OCI-M2 (cell line): ENCODE results near the gene PHAX.
"Not testable (repeated sequence)": the region's sequence is repeated elsewhere in the genome, so short reads cannot be mapped to it uniquely, and the experiment has no call there.

ENCODE experiments used
- DNase-seq: peaks from one replicate; lab custom pipeline; 2025; ENCODE audit not compliant: unreplicated experiment; lab: John Stamatoyannopoulos, UW

PHAX gene

GRCh38 chr5:126651013-126651577 lies 50.3 kb downstream of the PHAX start:
- DNase-seq: no peak

DNA sequence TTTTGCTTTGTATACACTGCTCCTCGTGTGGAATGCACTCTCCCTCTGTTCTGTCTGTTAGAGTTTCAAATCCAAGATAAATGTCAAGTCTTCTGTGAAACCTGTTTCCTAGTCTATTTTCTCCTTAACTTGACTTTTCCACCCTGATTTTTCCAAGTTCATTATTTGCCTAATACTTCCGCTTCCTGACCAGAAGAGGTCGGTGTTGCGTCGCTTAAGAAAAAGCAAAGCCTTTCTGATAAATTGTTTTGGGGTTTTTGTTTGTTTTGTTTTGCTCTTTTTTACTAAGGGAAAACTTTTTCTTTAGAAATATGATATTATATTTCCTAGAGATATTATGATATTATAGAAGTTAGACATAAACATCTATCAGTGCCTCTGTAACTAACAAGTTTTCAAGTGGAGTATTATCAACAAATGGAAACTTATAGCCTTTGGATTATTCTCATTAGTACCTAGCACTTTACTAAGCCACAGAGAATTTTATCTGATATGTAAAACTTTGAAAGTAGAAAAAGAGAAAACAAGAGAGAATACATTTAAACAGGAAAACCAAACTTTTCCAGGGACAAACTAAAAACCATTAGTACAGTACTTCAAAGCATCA lies 55.8 kb downstream of the PHAX start:
- no peak for DNase-seq

GRCh38 chr5:126658561-126658960 lies 57.8 kb downstream of the PHAX start:
- DNase-seq: no peak

GRCh38 chr5:126659805-126660482 lies 59.2 kb downstream of the PHAX start:
- no peak for DNase-seq

- no peak for DNase-seq
Measured at GRCh38 chr5:126664586-126664985, 63.8 kb downstream of the PHAX start.

DNA sequence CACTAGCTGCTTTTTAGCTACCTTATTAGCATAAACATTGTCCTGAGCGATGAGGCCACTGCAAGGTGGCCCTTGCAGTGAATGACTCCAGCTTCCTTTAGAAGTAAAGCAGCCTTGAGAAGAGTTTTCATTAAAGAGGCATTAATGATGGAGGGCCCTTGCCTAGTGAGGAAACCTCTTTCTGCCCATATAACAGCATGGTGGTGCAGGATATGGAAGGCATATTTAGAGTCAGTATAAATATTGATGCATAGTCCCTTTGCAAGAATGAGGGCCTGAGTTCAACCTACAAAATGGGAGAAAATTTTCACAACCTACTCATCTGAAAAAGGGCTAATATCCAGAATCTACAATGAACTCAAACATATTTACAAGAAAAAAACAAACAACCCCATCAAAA lies 69.4 kb downstream of the PHAX start:
- not testable (repeated sequence) for DNase-seq

- not testable (repeated sequence) for DNase-seq
Measured at GRCh38 chr5:126671681-126672080, 70.9 kb downstream of the PHAX start.

GRCh38 chr5:126673477-126673876 lies 72.7 kb downstream of the PHAX start:
- DNase-seq: no peak

DNA sequence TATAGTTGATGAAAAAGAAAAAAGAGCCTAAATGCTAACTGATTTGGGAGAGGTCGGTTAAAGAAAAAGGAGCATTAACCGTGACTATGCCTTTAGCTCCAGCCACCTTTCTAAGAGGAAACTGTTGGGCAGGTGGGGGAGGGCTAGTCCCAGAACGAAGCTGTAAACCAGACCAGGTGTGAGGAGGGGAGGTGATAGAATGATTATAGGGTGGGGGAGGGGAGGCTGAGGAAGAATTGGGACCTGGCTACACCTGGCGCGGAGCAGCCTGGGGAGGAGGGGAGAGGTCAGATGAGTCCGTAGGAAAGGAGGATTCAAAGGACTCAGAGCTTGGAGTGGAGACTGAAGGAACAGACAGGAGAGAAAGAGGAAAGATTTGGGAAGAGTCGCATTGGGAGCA lies 73.4 kb downstream of the PHAX start:
- no peak for DNase-seq

- DNase-seq: no peak
Measured at GRCh38 chr5:126675338-126675737, 74.6 kb downstream of the PHAX start.

DNA sequence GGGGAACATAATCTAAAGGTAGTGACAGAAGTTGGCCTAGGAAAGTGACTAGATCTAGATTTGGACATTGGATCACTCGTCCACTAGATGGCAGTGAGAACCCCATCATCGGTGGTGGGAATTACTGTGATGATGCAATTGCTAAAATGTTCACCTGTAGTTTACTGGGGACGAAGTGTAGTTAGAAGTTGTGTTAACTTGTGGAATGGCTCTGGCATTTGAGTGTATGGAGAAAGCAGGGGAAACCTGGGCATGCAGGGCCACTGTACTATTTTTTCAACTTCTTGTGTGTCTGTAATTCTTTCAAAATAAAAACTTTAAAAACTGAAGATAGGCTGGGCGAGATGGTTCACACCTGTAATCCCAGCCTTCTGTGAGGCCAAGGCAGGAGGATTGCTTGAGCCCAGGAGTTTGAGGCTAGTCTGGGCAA lies 75.5 kb downstream of the PHAX start:
- no peak for DNase-seq
